Colonic mucosa (tissue), 4 donors: Measurements from ENCODE around the gene TTLL10. TPM values are rescaled to one million over a fixed set of nuclear protein-coding genes. Genes with fewer than 3 reads are reported as not detected.

ENCODE experiments used
- DNase-seq: peaks from one replicate; pipeline ENCODE4 v3.0.0-alpha.2; 2020
- H3K27ac ChIP-seq: fragments of 200-600 bp; one replicate; pipeline ENCODE4 v1.8.0; 2021
- H3K27me3 ChIP-seq: fragments of 200-600 bp; one replicate; pipeline ENCODE4 v1.8.0; 2021
- H3K36me3 ChIP-seq: fragments of 200-600 bp; one replicate; pipeline ENCODE4 v1.8.0; 2021
- H3K4me1 ChIP-seq: fragments of 200-600 bp; one replicate; pipeline ENCODE4 v1.8.0; 2021; ENCODE audit warnings: mild to moderate bottlenecking
- H3K4me3 ChIP-seq: fragments of 200-600 bp; one replicate; pipeline ENCODE4 v1.8.0; 2021
- H3K9ac ChIP-seq, 2 donors: one replicate each; pipeline ENCODE4 v1.7.0; 2013; ENCODE audit warnings: control low read depth in 2 of 2, low read depth in 2 of 2, low read length in 2 of 2
- H3K9me3 ChIP-seq: fragments of 200-600 bp; one replicate; pipeline ENCODE4 v1.8.0; 2021
- intact Hi-C: fragments of 100-400 bp; cut with DNase I; formaldehyde crosslinking; loops from one replicate; pipeline ENCODE4 v1.14.1; 2022
- total RNA-seq, 2 donors: library from RNA; stranded (reverse); fragmentation: NEBNext Ultra II Directional in 1 of 2; extraction: Animal tissue kit (Norgen Biotek cat#: 25700) in 1 of 2; gene quantifications; one replicate each; pipeline ENCODE4 v1.2.1, GENCODE V29; 2021
- TF ChIP-seq, protein P1 (sequence below): fragments of 200-600 bp; IDR thresholded peaks from one replicate; pipeline ENCODE4 v1.8.0; 2022; ENCODE audit warnings: antibody characterized with exemption, mild to moderate bottlenecking
- donor health status: healthy.
- donor health status: DM: no; HTN: no; CAD: no.
- donor health status: DM: no; HTN: no; CAD: no.

The TTLL10 gene
- total RNA-seq, 2 donors from 2014 or later, result 0.64 to 2.3 TPM

DNA sequence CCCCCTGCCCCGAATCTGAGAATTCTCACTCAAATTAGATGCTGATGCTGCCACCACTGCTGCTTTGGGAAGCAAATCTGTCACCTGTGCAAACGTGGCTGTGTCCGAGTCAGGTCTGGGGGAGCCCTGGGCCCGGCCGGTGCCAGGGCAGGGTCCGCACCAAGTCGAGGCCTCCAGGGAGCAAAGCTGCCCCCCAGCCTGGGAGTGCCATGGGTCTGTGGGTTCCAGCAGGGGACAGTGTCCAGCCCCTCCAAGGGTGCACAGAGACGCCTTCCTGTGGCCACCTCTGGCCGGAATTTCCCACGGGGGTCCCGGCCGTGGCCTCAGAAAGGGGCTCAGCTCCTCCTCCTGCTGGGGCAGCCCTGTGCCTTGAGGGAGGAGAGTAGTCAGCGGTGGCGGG is 27.7 kb upstream of the TTLL10 start:
- intact Hi-C loops, result no loop called here
- DNase-seq, result no peak
- TF ChIP-seq, protein P1, sequence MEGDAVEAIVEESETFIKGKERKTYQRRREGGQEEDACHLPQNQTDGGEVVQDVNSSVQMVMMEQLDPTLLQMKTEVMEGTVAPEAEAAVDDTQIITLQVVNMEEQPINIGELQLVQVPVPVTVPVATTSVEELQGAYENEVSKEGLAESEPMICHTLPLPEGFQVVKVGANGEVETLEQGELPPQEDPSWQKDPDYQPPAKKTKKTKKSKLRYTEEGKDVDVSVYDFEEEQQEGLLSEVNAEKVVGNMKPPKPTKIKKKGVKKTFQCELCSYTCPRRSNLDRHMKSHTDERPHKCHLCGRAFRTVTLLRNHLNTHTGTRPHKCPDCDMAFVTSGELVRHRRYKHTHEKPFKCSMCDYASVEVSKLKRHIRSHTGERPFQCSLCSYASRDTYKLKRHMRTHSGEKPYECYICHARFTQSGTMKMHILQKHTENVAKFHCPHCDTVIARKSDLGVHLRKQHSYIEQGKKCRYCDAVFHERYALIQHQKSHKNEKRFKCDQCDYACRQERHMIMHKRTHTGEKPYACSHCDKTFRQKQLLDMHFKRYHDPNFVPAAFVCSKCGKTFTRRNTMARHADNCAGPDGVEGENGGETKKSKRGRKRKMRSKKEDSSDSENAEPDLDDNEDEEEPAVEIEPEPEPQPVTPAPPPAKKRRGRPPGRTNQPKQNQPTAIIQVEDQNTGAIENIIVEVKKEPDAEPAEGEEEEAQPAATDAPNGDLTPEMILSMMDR, result no peak
- H3K27me3 ChIP-seq, result no peaks in the 10 kb centered on the region
- peak overlapping the region in 1 of 2 donors; percentile 85 for H3K9ac ChIP-seq
- H3K9me3 ChIP-seq, result no peaks in the 10 kb centered on the region
- H3K36me3 ChIP-seq, result no peaks in the 10 kb centered on the region
- H3K4me1 ChIP-seq, result peaks cover 14% of the 10 kb centered on the region
- H3K4me3 ChIP-seq, result no peak overlapping the region
- H3K27ac ChIP-seq, result no peak overlapping the region

DNA sequence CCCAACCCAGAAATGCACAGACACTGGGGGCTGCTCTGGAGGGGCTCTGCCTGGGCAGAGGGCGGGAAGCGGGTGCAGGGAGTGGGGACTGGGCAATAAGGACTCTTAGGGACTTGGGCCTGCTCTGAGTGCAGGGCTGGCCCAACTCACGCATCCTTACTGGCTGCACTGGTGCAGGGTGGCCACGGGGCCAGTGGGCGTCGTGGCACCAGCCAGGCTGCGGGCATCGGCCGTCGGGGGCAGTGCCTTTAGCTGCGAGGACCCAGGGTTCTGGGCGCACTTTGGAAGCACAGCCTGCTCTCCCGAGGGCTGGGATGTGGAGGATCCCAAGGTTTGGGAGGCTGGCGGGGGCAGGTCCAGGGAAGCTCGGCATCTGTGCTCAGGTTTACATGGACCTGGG is 27.1 kb upstream of the TTLL10 start:
- TF ChIP-seq, protein P1, result no peak
- Histone ChIP-seq H3K27ac (no peak overlapping the region), H3K9me3 (no peaks in the 10 kb centered on the region), H3K27me3 (no peaks in the 10 kb centered on the region), H3K36me3 (no peaks in the 10 kb centered on the region), H3K4me3 (no peak overlapping the region), H3K9ac (no peak overlapping the region), H3K4me1 (peaks cover 14% of the 10 kb centered on the region)
- DNase-seq, result no peak
- intact Hi-C loops, result no loop called here

DNA sequence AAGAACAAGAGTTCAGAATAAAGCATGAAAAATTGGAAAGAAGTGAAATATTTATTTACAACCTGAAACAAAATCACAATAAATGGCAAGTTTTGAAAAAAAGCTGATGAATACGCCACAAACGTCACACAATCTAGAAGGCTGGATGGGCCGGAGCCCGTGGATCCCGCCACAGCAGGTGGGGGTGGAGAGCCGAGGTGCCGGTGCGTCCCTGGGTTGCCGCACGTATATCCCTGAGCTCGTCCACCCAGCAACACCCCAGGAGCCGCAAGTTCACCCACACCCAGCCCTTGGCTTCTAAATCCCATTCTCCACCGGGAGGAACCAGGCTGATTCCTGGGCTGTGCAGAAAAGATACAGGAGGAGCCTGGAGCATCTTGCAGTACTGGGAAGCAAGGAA is 25.6 kb upstream of the TTLL10 start:
- Histone ChIP-seq H3K27ac (no peak overlapping the region), H3K27me3 (no peaks in the 10 kb centered on the region), H3K9me3 (no peaks in the 10 kb centered on the region), H3K4me1 (peaks cover 10% of the 10 kb centered on the region), H3K9ac (no peak overlapping the region), H3K4me3 (no peak overlapping the region), H3K36me3 (no peaks in the 10 kb centered on the region)
- TF ChIP-seq, protein P1, result no peak
- DNase-seq, result no peak
- intact Hi-C loops, result no loop called here

DNA sequence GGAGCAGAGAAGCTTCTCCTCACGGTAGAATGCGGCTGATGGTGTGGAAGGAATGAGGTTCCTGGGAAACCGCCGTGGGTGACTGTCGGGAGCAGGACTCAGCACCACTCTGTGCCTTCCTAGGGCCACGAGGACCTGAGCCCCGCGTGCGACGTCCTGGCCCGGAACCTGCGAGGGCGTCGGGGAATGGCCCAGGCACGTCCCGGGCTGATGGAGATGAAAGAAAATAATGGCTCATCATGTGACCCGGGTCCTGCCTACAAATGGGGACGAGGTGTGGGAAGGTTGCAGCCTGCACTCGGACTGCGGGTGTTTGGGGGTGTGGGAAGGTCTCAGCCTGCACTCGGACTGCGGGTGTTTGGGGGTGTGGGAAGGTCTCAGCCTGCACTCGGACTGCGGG is 25.1 kb upstream of the TTLL10 start:
- intact Hi-C loops, result no loop called here
- Histone ChIP-seq H3K4me1 (peaks cover 6% of the 10 kb centered on the region), H3K27ac (no peak overlapping the region), H3K36me3 (no peaks in the 10 kb centered on the region), H3K9ac (no peak overlapping the region), H3K27me3 (no peaks in the 10 kb centered on the region), H3K4me3 (no peak overlapping the region), H3K9me3 (no peaks in the 10 kb centered on the region)
- DNase-seq, result no peak
- TF ChIP-seq, protein P1, result no peak

DNA sequence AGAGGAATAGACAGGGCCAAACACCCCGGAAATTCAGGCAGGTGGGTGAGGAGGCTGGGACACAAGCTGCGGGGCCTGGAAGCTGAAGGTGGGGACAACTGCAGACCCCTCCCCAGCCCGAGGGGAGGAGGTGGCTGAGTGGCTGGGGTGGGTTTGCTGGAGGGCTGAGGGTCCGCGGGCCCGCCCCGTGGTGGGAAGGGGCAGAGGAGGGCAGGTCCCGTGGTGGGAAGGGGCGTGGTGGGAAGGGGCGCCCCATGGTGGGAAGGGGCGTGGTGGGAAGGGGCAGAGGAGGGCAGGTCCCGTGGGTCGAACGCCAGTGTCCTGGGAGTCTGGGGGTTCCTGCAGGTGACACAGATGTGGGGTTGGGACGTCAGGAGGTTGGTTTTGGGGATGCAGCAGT is 24.3 kb upstream of the TTLL10 start:
- peak overlapping the region; percentile 71 for H3K27ac ChIP-seq
- H3K4me3 ChIP-seq, result no peak overlapping the region
- H3K27me3 ChIP-seq, result no peaks in the 10 kb centered on the region
- no peak for DNase-seq
- no peaks in the 10 kb centered on the region for H3K36me3 ChIP-seq
- intact Hi-C loops, result no loop called here
- H3K9me3 ChIP-seq, result no peaks in the 10 kb centered on the region
- TF ChIP-seq, protein P1, result no peak
- peaks cover 4% of the 10 kb centered on the region for H3K4me1 ChIP-seq
- peak overlapping the region; percentile 38 to 74 for H3K9ac ChIP-seq

DNA sequence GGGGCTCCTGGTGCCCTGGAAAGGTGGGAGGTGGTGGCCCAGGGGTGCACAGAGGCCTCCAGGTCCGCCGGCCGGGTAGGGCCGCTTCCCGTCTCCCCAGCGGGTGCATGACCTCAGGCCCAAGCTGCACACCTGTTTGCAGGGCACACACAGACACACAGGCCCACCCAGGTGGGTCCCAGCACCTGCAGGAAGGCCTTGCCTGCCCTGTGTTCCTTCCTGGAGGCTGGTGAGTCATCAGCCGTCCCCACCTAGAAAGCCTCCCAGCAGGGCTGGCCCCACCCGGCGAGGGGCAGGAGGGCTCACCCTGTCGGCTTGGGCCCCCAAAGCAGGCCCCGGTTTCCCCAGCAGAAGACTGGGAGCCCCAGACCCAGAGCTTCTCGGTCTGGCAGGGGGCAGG is 23.6 kb upstream of the TTLL10 start:
- H3K27me3 ChIP-seq, result no peaks in the 10 kb centered on the region
- H3K27ac ChIP-seq, result peak overlapping the region; percentile 71
- H3K9me3 ChIP-seq, result no peaks in the 10 kb centered on the region
- no peak overlapping the region for H3K4me3 ChIP-seq
- TF ChIP-seq, protein P1, result no peak
- intact Hi-C loops, result no loop called here
- peaks cover 4% of the 10 kb centered on the region for H3K4me1 ChIP-seq
- DNase-seq, result peak; percentile 86
- H3K9ac ChIP-seq, result peak overlapping the region; percentile 38 to 74
- no peaks in the 10 kb centered on the region for H3K36me3 ChIP-seq
